Measurements from ENCODE around the gene IL31.

The IL31 gene

DNA sequence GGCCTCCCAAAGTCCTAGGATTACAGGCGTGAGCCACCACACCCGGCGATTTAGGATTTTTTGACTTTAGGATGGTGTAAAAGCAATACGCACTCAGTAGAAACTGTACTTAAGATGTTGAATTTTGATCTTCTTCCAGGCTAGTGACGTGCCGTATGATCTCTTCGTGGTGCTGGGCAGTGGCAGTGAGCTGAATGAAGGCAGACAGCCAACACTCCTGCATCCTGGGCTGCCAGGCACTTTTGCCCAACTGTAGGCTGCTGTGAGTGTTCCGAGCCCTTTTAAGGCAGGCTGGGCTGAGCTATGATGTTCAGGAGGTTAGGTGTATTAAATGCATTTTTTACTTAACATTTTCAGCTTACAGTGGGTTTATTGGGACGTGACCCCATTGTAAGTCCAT is 21.3 kb downstream of the IL31 start:
- no peak for DNase-seq

DNA sequence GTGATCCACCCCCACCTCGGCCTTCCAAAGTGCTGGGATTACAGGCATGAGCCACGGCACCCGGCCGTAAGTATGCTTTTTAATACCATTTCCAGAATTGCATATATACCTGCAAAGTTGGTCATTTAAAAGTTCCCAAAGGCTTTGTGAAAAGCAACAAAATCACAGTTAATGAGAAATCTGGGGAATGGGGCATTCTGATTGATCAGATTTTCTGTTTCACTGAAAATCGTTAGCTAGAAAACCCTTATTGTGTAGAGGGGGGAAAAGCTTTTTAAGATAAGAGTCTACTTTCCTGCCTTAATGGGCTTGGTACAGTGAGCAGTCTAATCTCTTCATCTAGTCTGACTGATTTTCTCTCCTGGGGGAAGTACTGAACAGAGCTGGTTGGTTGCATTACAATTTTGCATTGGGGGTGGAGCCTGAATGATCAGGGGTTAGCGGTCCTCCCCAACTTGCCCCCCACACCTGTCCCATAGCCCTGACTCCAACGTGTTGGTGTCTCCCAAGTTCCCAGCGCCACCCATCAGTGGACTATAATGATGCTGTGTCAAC is 23.8 kb downstream of the IL31 start:
- no peak for DNase-seq

- no peak for DNase-seq
Observed at GRCh38 chr12:122148657-122149056, 25.4 kb downstream of the IL31 start.

- DNase-seq = no peak
Observed at GRCh38 chr12:122147514-122148290, 26.3 kb downstream of the IL31 start.

- no peak for DNase-seq
Observed at GRCh38 chr12:122145505-122146330, 28.3 kb downstream of the IL31 start.

- no peak for DNase-seq
Observed at GRCh38 chr12:122144885-122145284, 29.1 kb downstream of the IL31 start.

- DNase-seq = no peak
Observed at GRCh38 chr12:122142857-122143256, 31.2 kb downstream of the IL31 start.

GRCh38 chr12:122141911-122142725 is 31.9 kb downstream of the IL31 start:
- no peak for DNase-seq

- no peak for DNase-seq
Observed at GRCh38 chr12:122140467-122141257, 33.4 kb downstream of the IL31 start.

DNA sequence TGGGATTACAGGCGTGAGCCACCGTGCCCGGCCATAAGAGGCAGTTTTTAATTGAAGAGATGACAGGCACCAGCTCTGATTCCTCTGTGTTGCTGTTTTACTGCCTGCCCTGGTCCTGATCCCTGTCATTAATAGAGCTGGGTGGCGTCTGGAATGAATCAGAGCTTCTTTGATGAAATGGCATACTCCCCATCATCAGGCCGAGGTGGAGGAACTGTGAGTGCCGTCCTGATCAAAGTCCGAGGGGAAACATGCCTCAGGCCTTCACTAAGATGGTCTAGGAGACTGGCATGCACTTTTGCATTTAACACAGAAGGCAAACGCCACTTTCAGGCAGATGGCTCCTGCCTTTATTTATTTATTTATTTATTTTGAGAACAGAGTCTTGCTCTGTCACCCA is 34.1 kb downstream of the IL31 start:
- DNase-seq = no peak

- DNase-seq = no peak
Observed at GRCh38 chr12:122139266-122139665, 34.8 kb downstream of the IL31 start.

GRCh38 chr12:122138616-122139015 is 35.4 kb downstream of the IL31 start:
- DNase-seq = no peak

- no peak for DNase-seq
Observed at GRCh38 chr12:122138181-122138580, 35.8 kb downstream of the IL31 start.

- no peak for DNase-seq
Observed at GRCh38 chr12:122137681-122138080, 36.3 kb downstream of the IL31 start.

DNA sequence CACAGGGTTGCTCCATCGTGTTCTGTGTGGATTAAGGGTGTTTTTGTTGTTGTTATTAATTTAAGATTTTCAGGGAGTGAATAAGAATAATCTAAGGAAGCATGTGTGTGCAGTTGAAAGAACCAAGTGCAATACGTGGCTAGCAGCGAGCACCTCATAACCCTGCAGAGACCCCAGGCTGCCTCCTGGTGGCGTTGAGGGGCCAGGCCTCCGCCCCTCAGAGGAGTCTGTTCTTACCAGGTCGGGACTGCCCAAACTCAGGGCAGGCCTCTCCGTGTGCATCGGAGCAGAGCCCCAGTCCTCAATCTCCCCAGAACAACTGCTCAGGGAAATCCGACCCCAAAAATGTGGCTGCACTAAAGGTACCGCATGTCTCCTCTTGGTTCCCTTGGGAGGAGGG is 36.8 kb downstream of the IL31 start:
- DNase-seq = no peak

DNA sequence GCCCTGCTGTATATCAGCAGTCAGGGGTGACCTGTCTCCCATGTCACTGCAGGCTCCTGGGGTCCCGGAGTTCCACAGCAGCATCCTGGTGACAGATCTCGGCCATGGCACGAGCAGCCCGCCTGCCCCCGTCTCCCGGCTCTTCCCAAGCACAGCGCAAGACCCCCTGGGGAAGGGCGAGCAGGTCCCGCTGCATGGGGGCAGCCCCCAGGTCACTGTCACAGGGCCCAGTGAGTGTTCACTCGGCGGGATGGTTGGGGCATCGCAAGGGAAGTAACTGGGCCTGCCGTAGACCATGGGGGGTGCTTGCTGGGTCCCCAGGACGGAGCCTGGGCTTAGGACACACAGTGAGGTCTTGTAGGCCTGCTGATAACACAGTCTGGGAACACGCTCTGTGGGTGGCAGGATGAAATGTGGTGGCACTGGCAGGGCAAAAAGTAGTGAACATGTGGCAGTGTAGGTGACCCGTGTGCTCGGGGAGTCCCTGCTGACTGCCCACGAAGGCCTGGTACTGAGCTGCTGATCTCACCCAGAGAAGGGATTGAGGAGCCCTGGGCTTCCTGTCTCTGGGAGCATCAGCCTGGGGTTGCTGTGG is 38.5 kb downstream of the IL31 start:
- DNase-seq = no peak

DNA sequence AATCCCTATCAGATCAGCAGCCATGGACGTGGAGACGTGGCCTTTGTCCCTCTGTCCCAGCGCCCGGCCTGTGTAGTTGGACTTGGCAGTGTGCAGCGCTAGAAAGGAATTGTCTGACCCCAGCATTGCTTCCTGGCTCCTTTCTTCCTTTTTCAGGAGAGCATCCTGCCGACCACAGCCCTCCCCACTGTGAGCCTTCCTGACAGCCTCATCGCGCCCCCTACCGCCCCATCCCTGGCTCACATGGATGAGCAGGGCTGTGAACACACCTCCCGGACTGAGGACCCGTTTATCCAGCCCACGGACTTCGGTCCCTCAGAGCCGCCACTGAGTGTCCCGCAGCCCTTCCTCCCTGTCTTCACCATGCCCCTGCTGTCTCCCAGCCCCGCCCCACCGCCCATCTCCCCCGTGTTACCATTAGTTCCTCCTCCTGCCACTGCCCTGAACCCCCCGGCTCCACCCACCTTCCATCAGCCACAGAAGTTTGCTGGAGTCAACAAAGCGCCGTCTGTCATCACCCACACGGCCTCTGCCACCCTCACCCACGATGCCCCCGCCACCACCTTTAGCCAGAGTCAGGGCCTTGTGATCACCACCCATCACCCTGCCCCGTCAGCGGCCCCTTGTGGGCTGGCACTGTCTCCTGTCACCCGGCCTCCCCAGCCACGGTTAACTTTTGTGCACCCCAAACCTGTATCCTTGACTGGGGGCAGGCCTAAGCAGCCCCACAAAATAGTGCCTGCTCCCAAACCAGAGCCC is 40.6 kb downstream of the IL31 start:
- no peak for DNase-seq

GRCh38 chr12:122130150-122130549 is 43.9 kb downstream of the IL31 start:
- DNase-seq = no peak

DNA sequence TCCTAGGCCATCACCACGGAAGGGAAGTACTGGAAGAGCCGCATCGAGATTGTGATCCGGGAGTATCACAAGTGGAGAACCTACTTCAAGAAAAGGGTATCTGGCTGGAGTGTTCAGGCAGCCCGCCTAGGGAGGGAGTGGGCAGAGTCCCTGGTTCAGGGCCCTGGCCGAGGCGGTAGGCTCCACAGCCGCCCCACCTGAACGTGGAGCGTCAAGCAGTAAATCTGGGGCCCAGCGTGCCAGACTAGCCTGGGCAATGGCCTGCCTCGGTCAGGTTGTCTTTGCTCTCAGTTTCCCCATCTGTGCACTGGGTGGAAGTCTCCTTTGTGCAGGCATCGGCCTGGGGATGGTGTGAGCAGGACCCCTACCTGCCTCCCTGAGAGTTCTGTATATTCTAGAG is 44.9 kb downstream of the IL31 start:
- DNase-seq = no peak

DNA sequence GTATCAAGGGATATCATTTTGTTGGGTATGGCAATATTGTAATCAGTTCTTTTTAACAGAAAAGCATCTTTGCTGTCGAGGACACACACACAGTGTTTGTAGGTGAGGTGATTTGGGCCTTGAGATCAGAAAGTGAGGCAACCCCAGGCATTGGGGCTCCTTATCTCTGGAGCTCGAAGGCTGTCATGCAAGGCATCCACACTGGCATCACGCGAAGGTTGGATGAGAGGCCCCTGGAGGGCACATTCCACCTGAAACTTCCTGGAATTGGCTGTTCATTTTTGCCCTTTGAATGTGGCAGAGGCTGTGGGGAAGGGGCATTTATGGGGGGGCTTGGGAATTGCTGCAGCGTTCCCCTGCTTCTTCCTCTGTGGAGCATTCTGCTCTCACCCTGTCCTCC is 45.5 kb downstream of the IL31 start:
- DNase-seq = no peak

- no peak for DNase-seq
Observed at GRCh38 chr12:122127839-122128238, 46.2 kb downstream of the IL31 start.
